Measurements from ENCODE around the gene KIF6.

Gene KIF6

DNA sequence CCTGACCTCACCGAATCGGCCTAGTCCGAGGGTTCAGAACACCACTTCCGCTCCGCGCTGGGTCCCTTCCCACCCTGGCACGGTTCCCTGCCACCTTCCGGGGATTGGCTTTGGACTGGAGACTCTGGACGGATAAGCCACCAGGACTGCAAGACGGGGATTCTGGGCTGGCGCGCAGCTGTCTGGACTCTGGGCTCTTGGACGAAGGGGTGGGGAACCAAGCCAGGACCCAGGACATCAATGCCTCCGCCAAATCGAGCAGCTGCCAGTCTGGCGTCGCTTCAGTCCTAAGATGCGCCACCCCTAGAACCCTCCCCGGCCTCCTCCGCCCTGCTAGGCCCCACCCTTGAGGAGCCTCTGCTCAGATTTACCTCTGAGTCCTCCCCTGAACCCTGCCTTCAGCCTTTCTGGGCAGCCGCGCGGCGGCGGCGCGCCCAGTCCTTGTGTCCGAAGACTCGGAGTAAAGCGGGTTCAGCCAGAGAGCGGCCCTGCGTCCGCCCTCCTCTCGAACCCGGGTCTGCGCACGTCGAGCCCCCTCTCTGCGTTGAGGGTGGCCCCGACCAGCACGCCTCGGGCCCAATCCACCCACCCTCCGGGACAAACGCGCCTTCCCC is 412.2 kb downstream of the KIF6 start:
- Histone ChIP-seq H3K27ac (no peak overlapping the region), H3K36me3 (ENCODE audit: insufficient read depth, low read length) (no peaks in the 10 kb centered on the region), H3K9ac (ENCODE audit: insufficient read length) (no peak overlapping the region), H3K9me3 (ENCODE audit: low read depth, low read length) (no peaks in the 10 kb centered on the region), H3K4me3 (no peak overlapping the region)
- no peak for TF ChIP-seq FOXP2 (optimal IDR thresholded peaks at IDR 0.05; ENCODE audit: control extremely low read depth, extremely low read length, insufficient read depth)
- TF ChIP-seq EZH2 (IDR thresholded peaks at IDR 0.05) = no peak
- TF ChIP-seq POLR2AphosphoS5 (IDR thresholded peaks at IDR 0.05; ENCODE audit: borderline replicate concordance, low read depth, low read length) = no peak
- DNase-seq (ENCODE audit: low read depth, low spot score) = no peak

DNA sequence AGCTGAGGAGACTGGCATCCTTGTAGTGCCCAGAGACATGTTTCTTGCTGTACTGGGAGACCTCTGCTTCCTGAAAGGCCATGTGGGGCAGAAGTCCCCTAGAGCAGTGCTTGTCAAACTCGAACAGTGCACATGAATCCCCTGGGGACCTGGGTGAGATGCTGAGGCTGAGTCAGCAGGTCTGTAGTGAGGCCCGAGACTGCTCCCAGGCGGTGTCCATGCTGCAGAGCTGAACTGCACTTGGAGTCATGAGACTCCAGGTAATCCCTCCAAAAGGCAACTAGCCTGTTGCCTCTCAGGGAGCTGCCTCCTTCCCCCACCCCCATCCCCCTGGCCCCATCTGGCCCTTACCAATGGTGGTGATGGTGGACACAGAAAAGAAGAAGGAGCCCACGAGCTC is 414.7 kb downstream of the KIF6 start:
- Histone ChIP-seq H3K27ac (no peak overlapping the region), H3K9me3 (ENCODE audit: low read depth, low read length) (no peaks in the 10 kb centered on the region), H3K36me3 (ENCODE audit: insufficient read depth, low read length) (no peaks in the 10 kb centered on the region), H3K4me3 (no peak overlapping the region), H3K9ac (ENCODE audit: insufficient read length) (no peak overlapping the region)
- no peak for TF ChIP-seq POLR2AphosphoS5 (IDR thresholded peaks at IDR 0.05; ENCODE audit: borderline replicate concordance, low read depth, low read length)
- DNase-seq (ENCODE audit: low read depth, low spot score) = no peak

GRCh38 chr6:39309942-39310531 is 415.2 kb downstream of the KIF6 start:
- no peak for TF ChIP-seq POLR2AphosphoS5 (IDR thresholded peaks at IDR 0.05; ENCODE audit: borderline replicate concordance, low read depth, low read length)
- TF ChIP-seq EZH2 (IDR thresholded peaks at IDR 0.05) = no peak
- TF ChIP-seq FOXP2 (optimal IDR thresholded peaks at IDR 0.05; ENCODE audit: control extremely low read depth, extremely low read length, insufficient read depth) = no peak
- Histone ChIP-seq H3K27ac (no peak overlapping the region), H3K9ac (ENCODE audit: insufficient read length) (no peak overlapping the region), H3K9me3 (ENCODE audit: low read depth, low read length) (no peaks in the 10 kb centered on the region), H3K4me3 (no peak overlapping the region), H3K36me3 (ENCODE audit: insufficient read depth, low read length) (no peaks in the 10 kb centered on the region)
- peak; percentile 5 for DNase-seq (ENCODE audit: low read depth, low spot score)

- Histone ChIP-seq H3K9me3 (ENCODE audit: low read depth, low read length) (no peaks in the 10 kb centered on the region), H3K4me3 (no peak overlapping the region), H3K9ac (ENCODE audit: insufficient read length) (no peak overlapping the region), H3K36me3 (ENCODE audit: insufficient read depth, low read length) (no peaks in the 10 kb centered on the region), H3K27ac (no peak overlapping the region)
- TF ChIP-seq FOXP2 (optimal IDR thresholded peaks at IDR 0.05; ENCODE audit: control extremely low read depth, extremely low read length, insufficient read depth) (no peak), EZH2 (IDR thresholded peaks at IDR 0.05) (no peak), POLR2AphosphoS5 (IDR thresholded peaks at IDR 0.05; ENCODE audit: borderline replicate concordance, low read depth, low read length) (no peak)
- DNase-seq (ENCODE audit: low read depth, low spot score) = no peak
Observed at GRCh38 chr6:39307462-39307861, 417.7 kb downstream of the KIF6 start.

DNA sequence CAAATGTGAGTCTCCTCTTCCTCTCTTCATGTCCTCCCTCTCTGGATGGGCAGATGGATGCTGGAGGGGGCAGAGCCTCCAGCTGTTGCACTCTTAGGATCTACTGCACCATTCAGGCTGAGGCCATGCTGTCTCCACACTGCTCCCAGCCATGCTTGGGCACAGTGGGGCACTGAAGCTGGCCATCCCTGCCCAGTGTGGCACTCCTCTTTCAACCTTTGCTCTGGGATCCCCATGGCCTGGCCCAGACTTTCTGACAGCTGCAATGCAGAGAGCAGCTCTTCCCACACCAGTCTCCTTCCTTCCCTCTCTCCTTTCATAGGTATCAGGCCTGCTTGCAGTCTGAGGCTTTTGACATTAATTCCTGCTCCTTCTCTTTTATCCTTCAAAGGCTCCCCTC is 420.3 kb downstream of the KIF6 start:
- no peak overlapping the region for H3K4me3 ChIP-seq
- H3K9me3 ChIP-seq (ENCODE audit: low read depth, low read length) = no peaks in the 10 kb centered on the region
- DNase-seq (ENCODE audit: low read depth, low spot score) = no peak
- TF ChIP-seq FOXP2 (optimal IDR thresholded peaks at IDR 0.05; ENCODE audit: control extremely low read depth, extremely low read length, insufficient read depth) (no peak), EZH2 (IDR thresholded peaks at IDR 0.05) (no peak), POLR2AphosphoS5 (IDR thresholded peaks at IDR 0.05; ENCODE audit: borderline replicate concordance, low read depth, low read length) (no peak)
- H3K27ac ChIP-seq = no peak overlapping the region
- H3K9ac ChIP-seq (ENCODE audit: insufficient read length) = no peak overlapping the region
- H3K36me3 ChIP-seq (ENCODE audit: insufficient read depth, low read length) = no peaks in the 10 kb centered on the region

- Histone ChIP-seq H3K4me3 (no peak overlapping the region), H3K9ac (ENCODE audit: insufficient read length) (no peak overlapping the region), H3K9me3 (ENCODE audit: low read depth, low read length) (no peaks in the 10 kb centered on the region), H3K27ac (no peak overlapping the region), H3K36me3 (ENCODE audit: insufficient read depth, low read length) (no peaks in the 10 kb centered on the region)
- no peak for TF ChIP-seq EZH2 (IDR thresholded peaks at IDR 0.05)
- no peak for TF ChIP-seq FOXP2 (optimal IDR thresholded peaks at IDR 0.05; ENCODE audit: control extremely low read depth, extremely low read length, insufficient read depth)
- TF ChIP-seq POLR2AphosphoS5 (IDR thresholded peaks at IDR 0.05; ENCODE audit: borderline replicate concordance, low read depth, low read length) = no peak
- no peak for DNase-seq (ENCODE audit: low read depth, low spot score)
Observed at GRCh38 chr6:39303425-39304153, 421.6 kb downstream of the KIF6 start.

GRCh38 chr6:39302669-39303424 is 422.4 kb downstream of the KIF6 start:
- Histone ChIP-seq H3K9ac (ENCODE audit: insufficient read length) (no peak overlapping the region), H3K9me3 (ENCODE audit: low read depth, low read length) (no peaks in the 10 kb centered on the region), H3K4me3 (no peak overlapping the region), H3K36me3 (ENCODE audit: insufficient read depth, low read length) (no peaks in the 10 kb centered on the region), H3K27ac (no peak overlapping the region)
- DNase-seq (ENCODE audit: low read depth, low spot score) = peak; percentile 12
- TF ChIP-seq FOXP2 (optimal IDR thresholded peaks at IDR 0.05; ENCODE audit: control extremely low read depth, extremely low read length, insufficient read depth) = no peak
- no peak for TF ChIP-seq POLR2AphosphoS5 (IDR thresholded peaks at IDR 0.05; ENCODE audit: borderline replicate concordance, low read depth, low read length)
- TF ChIP-seq EZH2 (IDR thresholded peaks at IDR 0.05) = no peak

GRCh38 chr6:39302011-39302410 is 423.2 kb downstream of the KIF6 start:
- H3K36me3 ChIP-seq (ENCODE audit: insufficient read depth, low read length) = no peaks in the 10 kb centered on the region
- H3K9me3 ChIP-seq (ENCODE audit: low read depth, low read length) = no peaks in the 10 kb centered on the region
- no peak overlapping the region for H3K9ac ChIP-seq (ENCODE audit: insufficient read length)
- no peak overlapping the region for H3K27ac ChIP-seq
- no peak for TF ChIP-seq EZH2 (IDR thresholded peaks at IDR 0.05)
- TF ChIP-seq POLR2AphosphoS5 (IDR thresholded peaks at IDR 0.05; ENCODE audit: borderline replicate concordance, low read depth, low read length) = no peak
- TF ChIP-seq FOXP2 (optimal IDR thresholded peaks at IDR 0.05; ENCODE audit: control extremely low read depth, extremely low read length, insufficient read depth) = no peak
- DNase-seq (ENCODE audit: low read depth, low spot score) = no peak
- no peak overlapping the region for H3K4me3 ChIP-seq
